ENCODE results near the gene ZNF384.

ZNF384 gene

GRCh38 chr12:6618483-6619225 lies 70.5 kb downstream of the ZNF384 start:
- no peak for DNase-seq

All from CD4-positive, alpha-beta T cell treated with Interleukin-17A for 1 hour (primary cell).